HG03159 (cell line): Measurements from ENCODE around the gene ZBTB37.
"Not testable (repeated sequence)": the region's sequence is repeated elsewhere in the genome, so short reads cannot be mapped to it uniquely, and the experiment has no call there.

Experiments
- ATAC-seq: cut with Tn5 transposase; IDR thresholded peaks from one replicate; pipeline ENCODE4 v1.9.1; 2021; ENCODE audit warnings: mild to moderate bottlenecking, moderate library complexity; ENCODE audit not compliant: unreplicated experiment

ZBTB37 gene

DNA sequence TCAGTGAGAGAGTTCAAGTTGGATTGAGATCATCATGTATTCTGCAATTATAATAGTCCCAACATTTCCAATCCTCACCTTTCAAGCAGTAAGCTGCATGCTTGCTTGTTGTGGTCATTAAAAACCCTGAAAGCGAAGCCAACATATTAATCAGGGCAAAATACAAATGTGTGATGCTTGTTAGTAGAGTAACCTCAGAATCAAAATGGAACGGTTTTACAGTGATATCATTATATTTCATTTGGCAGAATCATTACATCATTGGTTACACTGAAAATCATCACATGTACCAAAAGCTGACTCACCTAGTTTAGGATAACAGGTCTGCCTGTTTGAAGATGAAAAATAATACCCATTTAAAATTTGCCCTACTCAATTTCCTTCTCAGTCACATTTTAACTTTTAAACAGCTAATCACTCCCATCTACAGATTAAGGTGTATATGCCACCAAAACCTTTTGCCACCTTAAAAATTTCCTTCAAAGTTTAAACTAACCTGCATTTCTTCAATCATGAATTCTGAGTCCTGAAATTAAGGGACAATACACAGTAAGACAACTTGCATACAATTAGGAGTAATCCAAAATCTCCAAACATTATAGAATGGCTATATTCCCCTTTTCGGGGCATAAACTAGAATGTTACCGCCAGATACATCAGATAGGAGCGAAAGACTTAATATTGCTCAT lies 3.9 kb upstream of the ZBTB37 start:
- ATAC-seq = no peak

DNA sequence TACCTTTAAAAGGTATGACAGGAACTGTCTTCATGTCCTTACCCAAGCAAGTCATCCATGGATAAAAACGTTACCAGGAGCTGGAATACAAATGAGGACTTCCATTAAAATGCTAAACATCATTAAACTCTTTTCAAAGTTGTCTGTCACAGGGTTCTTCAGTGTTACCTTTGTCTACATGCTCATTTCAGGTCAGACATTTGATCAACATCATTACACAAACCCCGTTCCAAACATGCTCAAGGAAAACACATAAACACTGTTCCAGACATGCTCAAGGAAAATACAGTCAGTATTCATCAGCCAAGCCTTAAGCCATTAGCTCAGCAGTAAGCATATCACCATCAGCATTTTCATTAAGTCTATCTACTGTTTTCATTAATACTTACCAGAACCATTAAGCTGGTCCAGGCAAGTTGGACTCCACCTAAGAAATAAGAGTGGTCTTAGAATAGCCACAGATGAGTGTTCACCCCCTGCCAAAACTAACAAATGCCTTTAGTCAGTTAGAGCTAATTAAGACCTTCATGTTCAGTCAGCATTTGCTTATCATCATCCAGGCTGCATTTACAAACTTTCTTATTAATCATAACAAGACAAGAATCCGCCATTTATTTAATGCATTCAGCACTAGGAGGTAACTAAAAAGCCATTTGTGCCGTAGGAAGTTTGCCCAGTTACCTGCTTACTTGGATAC lies 2.6 kb upstream of the ZBTB37 start:
- ATAC-seq = no peak

DNA sequence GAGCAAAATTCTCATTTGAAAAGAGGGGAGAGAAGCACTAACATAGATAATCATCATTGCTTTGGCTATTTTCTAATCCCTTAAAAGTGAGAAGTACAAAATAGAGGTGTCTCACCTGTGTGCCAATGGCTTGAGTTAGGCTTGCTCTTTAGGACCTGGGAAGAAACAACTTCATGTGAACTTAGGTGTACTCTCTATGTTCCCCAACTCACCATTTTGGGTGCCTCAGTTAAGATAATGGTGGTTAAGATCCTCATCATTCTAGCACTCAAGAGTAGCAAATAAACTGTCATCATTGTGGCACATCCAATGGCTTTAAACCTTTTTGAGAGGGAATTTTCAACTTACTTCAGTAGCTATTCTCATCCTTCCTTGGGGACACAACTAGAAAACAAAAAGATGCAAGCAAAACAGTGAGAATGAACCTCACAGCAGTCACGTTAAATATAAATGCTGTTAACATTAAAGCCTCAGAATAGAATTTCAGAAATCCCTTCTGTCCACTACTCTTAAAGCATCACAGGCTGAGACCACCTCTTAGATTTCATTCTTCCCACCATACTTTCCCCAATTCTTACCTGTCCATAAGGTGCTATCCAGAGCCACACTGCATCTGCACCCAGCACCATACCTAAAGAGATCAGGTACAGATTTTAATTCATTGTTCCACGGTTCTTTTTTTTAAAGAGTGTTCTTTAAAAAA lies 1.6 kb upstream of the ZBTB37 start:
- no peak for ATAC-seq

DNA sequence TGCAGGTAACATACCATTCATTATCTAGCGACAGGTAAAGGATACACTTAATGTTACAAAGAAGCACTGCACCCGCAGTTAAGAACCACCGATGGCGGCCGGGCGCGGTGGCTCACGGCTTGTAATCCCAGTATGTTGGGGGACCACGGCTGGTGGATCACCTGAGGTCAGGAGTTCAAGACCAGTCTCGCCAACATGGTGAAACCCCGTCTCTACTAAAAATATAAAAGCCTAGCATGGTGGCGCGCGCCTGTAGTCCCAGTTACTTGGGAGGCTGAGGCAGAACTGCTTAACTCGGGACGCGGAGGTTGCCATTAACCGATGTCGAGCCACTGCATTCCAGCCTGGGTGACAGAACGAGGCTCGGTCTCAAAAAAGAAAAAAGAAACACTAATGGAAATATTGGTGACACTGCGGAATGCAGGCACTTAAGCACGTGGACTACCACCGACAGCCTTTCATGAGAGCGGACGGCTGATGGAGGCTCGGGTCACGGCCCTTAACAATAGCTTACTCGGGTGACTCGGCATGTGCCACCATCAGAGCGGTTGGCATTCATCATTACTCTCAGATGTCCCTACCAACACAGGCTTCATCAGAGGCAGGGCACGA lies 933 bp upstream of the ZBTB37 start:
- ATAC-seq = no peak

DNA sequence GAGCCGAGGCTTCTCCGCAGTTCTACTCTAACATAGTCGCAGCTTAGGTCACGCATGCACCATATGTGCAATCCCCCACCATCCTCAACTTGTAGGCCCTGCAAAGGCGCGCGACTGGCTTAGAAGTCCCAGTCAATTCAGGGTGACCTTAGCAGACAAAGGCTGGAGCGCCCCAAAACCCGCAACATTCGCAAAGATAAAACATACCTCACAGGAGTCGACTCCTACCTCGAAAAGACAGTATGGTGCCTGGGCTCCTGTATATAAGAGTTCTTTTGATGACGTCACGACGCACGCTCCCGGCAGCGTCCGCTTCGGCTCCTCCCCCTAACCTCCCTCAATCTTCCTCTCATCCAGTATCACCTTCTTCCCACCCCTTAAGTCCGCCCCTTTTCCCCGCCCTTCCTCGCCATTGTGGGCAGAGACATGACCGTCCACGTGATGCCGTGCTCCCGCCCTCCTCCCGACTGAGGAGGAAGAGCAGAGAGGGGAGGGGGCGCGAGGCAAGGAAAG lies 371 bp upstream of the ZBTB37 start, which contains the start of gene GAS5:
TSS of gene GAS5 (minus strand) at position 237 of the 513 bp plus-strand sequence.
- peak; percentile 68 for ATAC-seq

DNA sequence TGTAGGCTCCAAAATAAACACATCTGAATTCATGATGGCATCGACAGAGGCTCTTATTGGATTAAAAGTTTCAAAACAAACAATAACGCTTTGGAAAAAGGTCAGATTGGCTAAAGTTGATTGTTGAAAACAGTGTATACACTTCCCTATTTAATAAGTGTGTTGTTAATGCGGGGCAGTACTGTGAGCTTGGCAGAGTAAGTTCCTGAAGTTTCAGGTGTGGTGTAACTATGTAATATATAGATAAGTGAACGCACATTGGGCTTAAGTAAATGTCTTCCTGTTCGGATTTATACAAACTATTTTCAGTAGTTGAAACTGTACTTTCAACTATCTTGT lies 810 bp downstream of the ZBTB37 start:
- no peak for ATAC-seq

DNA sequence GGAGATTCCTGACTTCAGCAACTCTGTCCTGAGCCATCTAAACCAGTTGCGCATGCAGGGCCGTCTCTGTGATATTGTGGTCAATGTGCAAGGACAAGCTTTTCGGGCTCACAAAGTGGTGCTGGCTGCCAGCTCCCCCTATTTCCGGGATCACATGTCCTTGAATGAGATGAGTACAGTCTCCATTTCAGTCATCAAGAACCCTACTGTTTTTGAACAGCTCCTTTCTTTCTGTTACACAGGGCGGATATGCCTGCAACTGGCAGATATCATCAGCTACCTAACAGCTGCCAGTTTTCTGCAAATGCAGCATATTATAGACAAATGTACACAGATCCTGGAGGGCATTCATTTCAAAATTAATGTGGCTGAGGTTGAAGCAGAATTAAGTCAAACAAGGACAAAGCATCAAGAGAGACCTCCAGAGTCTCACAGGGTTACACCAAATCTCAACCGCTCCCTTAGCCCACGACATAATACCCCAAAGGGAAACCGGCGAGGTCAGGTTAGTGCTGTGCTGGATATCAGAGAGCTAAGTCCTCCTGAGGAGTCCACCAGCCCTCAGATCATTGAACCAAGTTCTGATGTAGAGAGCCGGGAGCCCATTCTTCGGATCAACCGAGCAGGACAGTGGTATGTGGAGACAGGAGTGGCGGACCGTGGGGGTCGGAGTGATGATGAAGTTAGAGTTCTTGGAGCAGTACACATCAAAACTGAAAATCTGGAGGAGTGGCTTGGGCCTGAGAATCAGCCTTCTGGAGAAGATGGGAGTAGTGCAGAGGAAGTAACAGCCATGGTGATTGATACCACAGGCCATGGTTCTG lies 2.3 kb downstream of the ZBTB37 start:
- no peak for ATAC-seq

GRCh38 chr1:173871091-173871490 lies 2.9 kb downstream of the ZBTB37 start:
- no peak for ATAC-seq

GRCh38 chr1:173871500-173871899 lies 3.3 kb downstream of the ZBTB37 start:
- ATAC-seq = no peak

DNA sequence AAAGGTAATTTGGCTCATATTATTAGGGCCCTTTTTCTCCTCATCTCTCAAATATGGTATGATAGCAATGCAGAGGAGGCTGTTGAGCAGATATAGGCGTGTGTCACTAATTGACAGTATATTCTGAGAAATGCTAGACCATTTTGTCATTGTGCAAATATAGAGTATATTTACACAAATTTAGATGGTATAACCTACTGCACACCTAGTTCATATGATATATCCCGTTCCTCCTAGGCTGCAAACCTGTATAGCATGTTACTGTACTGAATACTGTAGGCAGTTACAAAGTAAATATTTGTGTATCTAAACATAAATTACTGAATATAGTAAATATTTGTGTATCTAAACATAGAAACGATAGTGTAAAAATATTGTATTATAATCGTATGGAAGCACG lies 8.6 kb downstream of the ZBTB37 start:
- no peak for ATAC-seq

DNA sequence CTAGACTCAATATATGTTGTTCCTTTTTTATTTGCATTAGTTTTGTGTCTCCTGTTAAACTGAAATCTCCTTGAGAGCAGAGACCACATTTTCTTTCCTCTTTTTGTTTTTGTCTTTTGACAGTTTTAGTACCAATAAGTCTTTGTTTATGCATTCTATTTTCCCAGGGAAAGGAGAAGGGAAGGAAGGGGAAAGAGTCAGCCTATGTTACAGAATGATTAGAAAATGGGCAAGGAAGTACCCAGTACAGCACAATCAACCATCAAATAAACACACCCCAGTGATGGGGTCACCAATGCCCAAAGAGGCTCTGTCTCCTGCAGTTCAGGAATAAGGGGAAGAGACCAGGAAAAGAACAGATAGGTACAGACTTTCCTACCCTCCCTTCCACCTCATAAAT lies 10.1 kb downstream of the ZBTB37 start:
- no peak for ATAC-seq

GRCh38 chr1:173881117-173881516 lies 12.9 kb downstream of the ZBTB37 start:
- ATAC-seq = not testable (repeated sequence)

GRCh38 chr1:173884701-173885100 lies 16.5 kb downstream of the ZBTB37 start:
- no peak for ATAC-seq

- ATAC-seq = no peak
Measured at GRCh38 chr1:173886746-173887611, 18.8 kb downstream of the ZBTB37 start.

DNA sequence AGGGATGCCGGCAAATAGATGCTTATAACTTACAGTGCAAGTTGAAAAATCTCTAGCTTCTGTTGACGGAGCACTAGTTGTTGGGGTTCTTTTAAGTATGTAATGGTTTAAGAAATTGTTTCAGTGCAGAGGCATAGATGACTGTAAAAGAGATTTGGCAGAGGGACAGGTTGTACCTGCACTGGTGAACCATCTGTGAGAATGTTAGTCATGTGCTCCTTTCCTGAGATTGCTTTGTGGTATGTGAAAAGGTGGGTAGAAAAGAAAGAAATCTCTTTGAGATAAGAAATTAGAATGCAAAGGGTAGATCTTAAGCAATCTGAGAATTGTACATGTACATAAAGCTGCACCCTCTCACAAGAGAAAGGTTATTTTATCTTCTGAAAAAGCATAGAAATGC lies 19.4 kb downstream of the ZBTB37 start:
- ATAC-seq = no peak

- no peak for ATAC-seq
Measured at GRCh38 chr1:173888749-173889148, 20.6 kb downstream of the ZBTB37 start.

DNA sequence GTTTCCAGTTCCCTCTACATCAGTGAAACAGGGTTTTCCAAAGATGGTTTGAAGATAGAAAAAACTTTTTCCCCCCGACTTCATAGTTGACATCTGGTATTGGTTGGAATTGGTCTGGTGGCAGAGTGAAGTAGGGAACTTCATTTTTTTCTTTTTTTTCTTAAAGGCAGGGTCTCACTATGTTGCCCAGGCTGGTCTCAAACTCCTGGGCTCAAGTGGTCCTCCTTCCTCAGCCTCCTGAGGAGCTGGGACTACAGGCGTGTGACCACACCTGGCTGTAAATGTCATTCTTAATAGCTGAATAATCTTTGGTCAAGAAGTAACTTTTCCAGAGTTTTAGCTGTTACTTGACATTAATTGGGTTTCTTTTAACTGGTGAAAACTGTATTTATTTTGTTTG lies 21.7 kb downstream of the ZBTB37 start:
- ATAC-seq = no peak

DNA sequence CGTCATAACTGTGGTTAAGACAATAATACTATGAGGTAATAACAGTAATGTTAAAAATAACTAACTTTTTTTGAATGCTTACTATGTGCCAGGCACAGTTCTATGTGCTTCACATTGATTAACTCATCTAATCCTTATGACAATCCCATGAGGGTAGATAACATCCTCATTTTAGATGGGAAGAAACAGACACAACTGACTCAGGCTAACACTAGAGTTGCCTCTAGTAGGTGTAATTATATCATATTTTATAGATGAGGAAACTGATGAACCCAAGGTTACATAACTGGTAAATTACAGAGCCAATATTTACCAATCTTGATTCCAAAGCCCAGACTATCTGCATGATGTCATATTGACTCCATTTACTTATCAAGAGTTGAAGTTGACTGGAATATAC lies 25.4 kb downstream of the ZBTB37 start:
- no peak for ATAC-seq

- ATAC-seq = no peak
Measured at GRCh38 chr1:173894189-173894588, 26.0 kb downstream of the ZBTB37 start.

DNA sequence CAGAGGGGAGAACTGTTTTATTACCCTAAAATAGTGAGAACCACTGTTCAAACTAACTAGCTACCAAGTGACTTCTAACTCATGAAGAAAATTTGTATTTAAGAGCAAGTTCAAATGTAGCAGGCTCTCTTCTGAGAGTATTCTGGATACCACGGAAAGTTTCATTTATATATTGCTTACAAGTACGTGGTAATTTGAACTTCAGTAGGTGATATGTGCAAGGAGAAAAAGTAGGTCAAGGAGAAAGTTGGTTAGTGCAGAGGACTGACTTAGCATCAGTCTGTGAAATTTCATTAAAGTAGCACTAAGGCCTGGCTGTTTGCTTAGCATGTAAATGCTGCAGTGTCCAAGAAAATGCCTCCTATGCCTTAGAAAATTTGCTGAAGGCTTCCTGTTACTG lies 32.2 kb downstream of the ZBTB37 start:
- ATAC-seq = no peak
